Colon (tissue), 2 donors: Measurements from ENCODE around the gene POU3F2.

Source experiments
- FAIRE-seq: peaks from 2 replicates; lab custom pipeline; 2012; peaks lifted over from hg19 to GRCh38; lab: Jason Lieb, UNC
- donor health status: control.
- donor health status: control.

The POU3F2 gene

DNA sequence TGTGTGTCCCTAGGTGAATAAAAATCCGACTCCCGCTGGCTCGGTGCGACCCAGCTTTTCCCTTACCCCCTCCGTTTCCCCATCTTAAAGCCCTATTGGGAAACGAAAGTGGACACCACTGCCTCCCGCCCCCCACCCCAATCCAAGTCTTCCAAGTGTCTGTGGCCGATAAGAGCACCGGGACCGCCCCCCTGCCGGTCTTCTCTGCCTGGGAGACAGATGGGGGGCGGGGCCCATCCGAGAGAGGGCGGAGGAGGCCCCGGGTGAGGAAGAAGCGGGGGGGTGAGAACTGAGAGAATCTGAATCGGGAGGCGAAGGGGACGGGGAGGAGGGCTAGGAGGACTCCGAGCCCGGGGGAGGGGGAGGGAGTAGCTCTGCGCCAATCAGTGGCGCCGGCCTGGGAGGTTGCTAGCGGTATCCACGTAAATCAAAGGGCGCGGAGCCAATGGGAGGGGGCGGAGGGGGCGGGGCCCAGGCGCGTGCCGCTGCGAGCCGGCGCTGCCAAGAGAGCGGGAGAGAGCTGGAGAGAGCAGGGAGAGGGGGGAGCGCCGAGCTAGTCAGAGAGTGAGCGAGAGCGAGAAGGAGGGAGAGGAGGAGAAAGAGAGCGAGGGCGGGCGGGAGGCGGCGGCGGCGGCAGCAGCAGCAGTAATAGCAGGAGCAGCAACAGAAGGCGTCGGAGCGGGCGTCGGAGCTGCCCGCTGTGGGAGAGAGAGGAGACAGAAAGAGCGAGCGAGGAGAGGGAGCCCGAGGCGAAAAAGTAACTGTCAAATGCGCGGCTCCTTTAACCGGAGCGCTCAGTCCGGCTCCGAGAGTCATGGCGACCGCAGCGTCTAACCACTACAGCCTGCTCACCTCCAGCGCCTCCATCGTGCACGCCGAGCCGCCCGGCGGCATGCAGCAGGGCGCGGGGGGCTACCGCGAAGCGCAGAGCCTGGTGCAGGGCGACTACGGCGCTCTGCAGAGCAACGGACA, at the start of gene POU3F2:
TSS of gene POU3F2 (plus strand) at position 515 of the 972 bp plus-strand sequence. CDS start at position 815, 300 bp downstream.
- FAIRE-seq: no peak

GRCh38 chr6:98787435-98787834, 46.9 kb upstream of the POU3F2 start:
- no peak for FAIRE-seq

DNA sequence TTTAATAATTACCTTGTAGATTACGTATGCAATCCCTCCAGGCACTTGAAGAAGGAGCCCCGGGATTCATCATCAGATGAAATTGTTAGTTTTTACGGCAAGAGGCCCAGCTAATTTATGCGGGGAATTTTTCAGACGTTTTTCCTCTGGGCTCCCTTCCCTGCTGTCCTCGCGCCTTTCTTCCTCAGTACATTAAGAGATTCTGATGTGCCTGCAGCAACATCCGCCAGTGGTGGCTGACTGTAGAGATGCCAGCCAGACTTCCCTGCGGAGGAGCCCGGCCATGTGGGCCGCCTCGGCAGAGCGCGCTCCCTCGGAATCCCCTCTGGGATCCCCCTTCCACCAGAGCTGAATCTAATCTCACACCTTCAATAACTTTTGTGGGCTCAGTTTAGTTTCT, 46.4 kb upstream of the POU3F2 start:
- no peak for FAIRE-seq

DNA sequence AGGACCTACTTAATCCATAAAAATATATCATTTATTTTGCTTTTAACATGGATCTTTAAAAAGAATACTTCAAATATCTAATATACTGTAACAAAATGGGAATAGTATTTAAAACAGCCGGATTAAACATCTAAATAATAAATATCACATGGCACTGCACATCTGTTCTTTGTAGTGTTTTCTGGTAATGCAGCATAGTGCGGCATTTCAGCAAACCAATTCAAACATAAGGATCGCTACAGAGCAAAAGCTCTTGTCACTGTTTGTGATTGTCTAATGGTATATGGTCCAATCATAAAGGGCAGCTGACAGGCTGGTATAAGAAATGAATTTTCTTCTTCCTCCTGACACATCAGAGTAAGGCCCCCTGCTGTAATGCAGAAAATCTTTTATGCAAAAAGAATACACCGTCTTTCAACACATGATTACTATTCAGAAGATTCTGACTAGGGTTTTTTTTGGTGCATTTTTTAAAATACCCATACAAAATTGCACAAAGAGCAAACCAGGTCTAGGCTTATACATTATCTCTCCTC, 40.0 kb upstream of the POU3F2 start:
- FAIRE-seq: no peak

- no peak for FAIRE-seq
These were observed 37.0 kb upstream of the POU3F2 start for GRCh38 chr6:98797217-98797994.

GRCh38 chr6:98800866-98801265, 33.5 kb upstream of the POU3F2 start:
- no peak for FAIRE-seq

GRCh38 chr6:98808541-98809210, 25.7 kb upstream of the POU3F2 start:
- no peak for FAIRE-seq

GRCh38 chr6:98812220-98812619, 22.2 kb upstream of the POU3F2 start:
- no peak for FAIRE-seq

GRCh38 chr6:98816799-98817198, 17.6 kb upstream of the POU3F2 start:
- no peak for FAIRE-seq

DNA sequence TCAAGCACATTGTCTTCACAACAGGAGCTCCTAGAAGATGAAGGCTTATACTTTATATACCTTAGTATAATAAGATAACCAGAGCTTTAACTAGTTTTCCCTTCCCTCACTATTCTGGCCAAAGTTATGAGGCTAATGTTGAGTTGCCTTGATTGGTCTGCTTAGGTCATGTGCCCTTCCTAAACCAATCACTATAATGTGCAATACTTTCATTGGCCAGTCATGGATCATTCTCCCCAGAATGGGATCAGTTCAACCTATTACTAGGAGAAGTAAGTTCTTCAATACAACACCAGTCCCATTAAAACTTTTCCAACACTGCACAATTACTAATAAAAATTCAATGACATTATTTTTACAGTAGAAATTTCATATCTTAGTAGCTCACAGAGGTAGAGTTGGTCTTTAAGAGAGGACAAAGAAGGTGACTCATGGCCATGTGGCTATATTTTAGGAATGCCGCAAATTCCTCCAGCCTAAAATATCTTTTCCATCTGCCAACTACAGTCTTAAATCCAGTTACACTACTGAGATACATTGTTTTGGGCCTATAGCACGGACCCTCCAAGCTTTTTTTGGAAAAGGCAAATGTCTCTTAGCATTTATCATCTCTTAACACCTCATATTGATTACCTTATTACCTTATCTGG, 12.5 kb upstream of the POU3F2 start:
- FAIRE-seq: no peak

GRCh38 chr6:98823428-98824161, 10.8 kb upstream of the POU3F2 start:
- FAIRE-seq: no peak

DNA sequence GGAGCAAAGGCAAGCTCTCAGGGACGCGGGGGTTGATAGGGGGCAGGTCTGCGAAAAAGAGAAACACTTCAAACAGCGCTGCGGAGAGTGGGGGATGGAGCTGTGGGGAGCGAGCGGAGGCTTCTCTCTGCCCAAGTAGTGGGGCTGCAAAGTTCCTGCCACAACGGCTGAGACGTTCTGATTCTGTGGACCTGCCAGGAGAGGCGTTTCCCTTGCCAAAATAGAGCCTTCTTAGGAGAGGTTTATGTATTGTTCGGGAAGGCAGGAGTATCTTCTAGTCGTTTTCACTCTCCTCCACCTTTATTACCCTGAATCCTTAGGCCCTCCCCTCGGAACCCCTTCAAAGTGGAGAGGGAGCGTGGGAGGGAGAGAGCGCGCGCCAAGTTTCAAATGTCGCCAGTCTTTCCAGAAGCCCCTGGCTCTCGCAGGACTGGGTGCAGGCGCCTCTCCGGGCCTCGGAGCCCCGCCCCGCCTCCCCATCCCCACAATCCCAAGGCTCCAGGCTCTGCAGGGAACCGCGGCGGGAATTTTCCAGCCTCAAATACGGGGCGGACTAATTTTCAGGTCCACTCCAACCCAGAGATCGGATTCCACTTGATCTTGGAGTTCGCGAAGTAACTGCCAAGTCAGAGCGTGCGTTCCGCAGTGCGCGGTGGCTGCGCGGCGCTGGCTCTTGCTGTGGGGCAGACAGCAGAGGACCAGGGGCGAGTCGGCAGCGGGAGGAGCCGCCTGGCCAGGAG, 10.0 kb upstream of the POU3F2 start:
- FAIRE-seq: no peak

- FAIRE-seq: no peak
These were observed 9.3 kb upstream of the POU3F2 start for GRCh38 chr6:98824902-98825599.

GRCh38 chr6:98825600-98826230, 8.7 kb upstream of the POU3F2 start:
- FAIRE-seq: no peak

DNA sequence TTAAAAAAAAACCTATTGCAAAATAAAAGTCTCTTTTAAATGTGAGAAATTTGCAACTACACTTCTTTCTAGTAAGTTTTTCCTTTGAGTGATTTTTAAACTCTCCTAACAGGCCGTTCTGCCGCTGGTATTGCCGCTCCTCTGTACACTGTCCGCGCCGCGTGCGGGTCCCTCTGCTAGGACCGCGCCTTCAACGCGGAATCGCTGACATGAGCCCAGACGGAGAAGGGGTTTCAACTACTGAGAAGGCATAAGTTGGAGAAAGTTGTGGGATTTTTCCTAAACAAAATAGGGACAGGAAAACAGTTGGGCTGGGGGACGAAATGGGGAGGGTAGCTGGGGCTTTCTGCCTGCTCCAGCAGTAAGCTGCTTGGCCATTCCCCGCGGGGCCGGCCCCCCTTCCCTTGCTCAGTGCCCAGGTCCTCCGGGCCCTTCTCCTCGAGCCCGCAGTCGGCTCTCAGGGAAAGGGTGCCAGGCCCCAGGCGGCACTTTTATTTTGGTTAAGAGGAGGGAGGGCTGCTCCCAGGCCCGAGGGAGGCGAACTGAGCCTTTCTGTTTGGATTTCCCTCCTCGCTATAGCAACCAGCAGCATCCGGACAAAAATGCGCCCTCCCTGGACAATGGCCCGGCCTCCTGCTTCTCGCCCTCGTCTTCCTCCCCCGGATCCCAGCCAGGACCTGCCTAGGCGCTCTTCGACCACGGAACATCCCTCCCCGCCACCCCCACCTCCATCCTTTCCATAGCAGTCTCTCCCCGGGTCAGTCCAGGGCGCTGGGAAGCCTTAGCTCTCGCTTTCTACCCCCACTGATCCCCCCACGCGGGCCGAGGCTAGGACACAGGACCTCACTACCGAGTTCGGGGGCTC, 6.8 kb upstream of the POU3F2 start:
- no peak for FAIRE-seq

- FAIRE-seq: no peak
These were observed 6.1 kb upstream of the POU3F2 start for GRCh38 chr6:98828211-98828788.

GRCh38 chr6:98828941-98829411, 5.4 kb upstream of the POU3F2 start:
- FAIRE-seq: no peak

GRCh38 chr6:98830146-98830545, 4.2 kb upstream of the POU3F2 start:
- FAIRE-seq: no peak
